Mesendoderm (in vitro differentiated cells): ENCODE results near the gene AGBL1.

Experiments
- DNase-seq: peaks from one replicate; pipeline ENCODE4 v3.0.0; 2013
- H2AK5ac ChIP-seq: 2 replicates; pipeline ENCODE4 v1.6.1; 2013; ENCODE audit warnings: low read length, inconsistent platforms
- H2BK120ac ChIP-seq: 2 replicates; pipeline ENCODE4 v1.6.1; 2013; ENCODE audit warnings: low read depth, mild to moderate bottlenecking, low read length, moderate library complexity, mixed read lengths
- H2BK15ac ChIP-seq: replicated peaks from 2 replicates; pipeline ENCODE4 v1.6.1; 2013; ENCODE audit warnings: low read depth, mild to moderate bottlenecking, moderate library complexity
- H2BK5ac ChIP-seq: 2 replicates; pipeline ENCODE4 v1.6.1; 2013; ENCODE audit warnings: low read length, inconsistent platforms
- H3K18ac ChIP-seq: 2 replicates; pipeline ENCODE4 v1.6.1; 2013; ENCODE audit warnings: mild to moderate bottlenecking, low read length, mixed read lengths
- H3K23ac ChIP-seq: one replicate; pipeline ENCODE4 v1.6.1; 2013; ENCODE audit warnings: low read length
- H3K27ac ChIP-seq: 2 replicates; pipeline ENCODE4 v1.5.1; 2013; ENCODE audit warnings: low read depth, mild to moderate bottlenecking, inconsistent platforms, low read length, moderate library complexity
- H3K27me3 ChIP-seq: 2 replicates; pipeline ENCODE4 v1.6.1; 2013; ENCODE audit warnings: low read length, control low read depth, mild to moderate bottlenecking, inconsistent platforms; ENCODE audit not compliant: insufficient read depth, poor library complexity
- H3K36me3 ChIP-seq: 2 replicates; pipeline ENCODE4 v1.6.1; 2013; ENCODE audit warnings: low read length, inconsistent platforms; ENCODE audit not compliant: control insufficient read depth, insufficient read depth
- H3K4ac ChIP-seq: one replicate; pipeline ENCODE4 v1.6.1; 2013; ENCODE audit warnings: low read depth, mild to moderate bottlenecking, low read length, moderate library complexity
- H3K4me1 ChIP-seq: 2 replicates; pipeline ENCODE4 v1.6.1; 2013; ENCODE audit warnings: low read depth, low read length, inconsistent platforms; ENCODE audit not compliant: control insufficient read depth
- H3K4me2 ChIP-seq: 2 replicates; pipeline ENCODE4 v1.6.1; 2013; ENCODE audit warnings: low read length
- H3K4me3 ChIP-seq: 2 replicates; pipeline ENCODE4 v1.5.1; 2013; ENCODE audit warnings: mild to moderate bottlenecking, low read length
- H3K56ac ChIP-seq: one replicate; pipeline ENCODE4 v1.6.1; 2013; ENCODE audit warnings: low read length
- H3K79me1 ChIP-seq: 2 replicates; pipeline ENCODE4 v1.6.1; 2013; ENCODE audit warnings: low read length, inconsistent platforms
- H3K79me2 ChIP-seq: 2 replicates; pipeline ENCODE4 v1.6.1; 2013; ENCODE audit warnings: mild to moderate bottlenecking, low read length; ENCODE audit not compliant: control insufficient read depth, insufficient read depth
- H3K9ac ChIP-seq: 2 replicates; pipeline ENCODE4 v1.6.1; 2013; ENCODE audit warnings: low read length, inconsistent platforms
- H4K5ac ChIP-seq: one replicate; pipeline ENCODE4 v1.6.1; 2013; ENCODE audit warnings: low read length
- H4K8ac ChIP-seq: one replicate; pipeline ENCODE4 v1.6.1; 2013; ENCODE audit warnings: low read depth, mild to moderate bottlenecking, control low read depth, low read length, moderate library complexity
- whole genome bisulfite sequencing: extraction: QIAGEN DNeasy Blood & Tissue Kit; methylation state at CpG from one replicate; pipeline ENCODE4 v1.1.7; 2013; ENCODE audit warnings: low lambda C conversion rate, missing lambda C conversion rate; ENCODE audit not compliant: insufficient coverage; ENCODE audit errors: extremely low coverage; 5-methylcytosine and 5-hydroxymethylcytosine counted together

Gene AGBL1

GRCh38 chr15:86316726-86317383 lies 237.2 kb downstream of the AGBL1 start:
- Histone ChIP-seq H3K36me3 (no peaks in the 10 kb centered on the region), H3K4me1 (peaks cover 2% of the 10 kb centered on the region), H2BK15ac (no peak overlapping the region), H3K27ac (no peak overlapping the region), H4K5ac (no peak overlapping the region), H3K79me2 (no peaks in the 10 kb centered on the region), H3K23ac (no peak overlapping the region), H3K18ac (no peak overlapping the region), H3K4ac (no peak overlapping the region), H2BK120ac (no peak overlapping the region), H3K79me1 (no peaks in the 10 kb centered on the region), H3K4me2 (no peak overlapping the region), H3K9ac (no peak overlapping the region), H3K56ac (no peak overlapping the region), H3K4me3 (no peak overlapping the region), H3K27me3 (no peaks in the 10 kb centered on the region), H2AK5ac (no peak overlapping the region), H4K8ac (no peak overlapping the region), H2BK5ac (no peak overlapping the region)
- peak; percentile 76 for DNase-seq
- WGBS: no CpG with 5 or more reads among the region's 6 CpGs

GRCh38 chr15:86317384-86317740 lies 237.7 kb downstream of the AGBL1 start:
- no peak overlapping the region for H4K5ac ChIP-seq
- no peak overlapping the region for H3K23ac ChIP-seq
- H3K4me3 ChIP-seq: no peak overlapping the region
- H3K9ac ChIP-seq: no peak overlapping the region
- H2BK15ac ChIP-seq: no peak overlapping the region
- no peaks in the 10 kb centered on the region for H3K36me3 ChIP-seq
- H2BK5ac ChIP-seq: no peak overlapping the region
- no peak overlapping the region for H3K18ac ChIP-seq
- no peak overlapping the region for H3K27ac ChIP-seq
- WGBS: no CpG with 5 or more reads among the region's 4 CpGs
- H3K4me2 ChIP-seq: no peak overlapping the region
- no peak overlapping the region for H2BK120ac ChIP-seq
- no peaks in the 10 kb centered on the region for H3K27me3 ChIP-seq
- H3K4ac ChIP-seq: no peak overlapping the region
- H3K79me1 ChIP-seq: no peaks in the 10 kb centered on the region
- no peak overlapping the region for H3K56ac ChIP-seq
- DNase-seq: no peak
- no peaks in the 10 kb centered on the region for H3K79me2 ChIP-seq
- H3K4me1 ChIP-seq: peaks cover 2% of the 10 kb centered on the region
- no peak overlapping the region for H2AK5ac ChIP-seq
- H4K8ac ChIP-seq: no peak overlapping the region

- no CpG with 5 or more reads among the region's 1 CpG for WGBS
- Histone ChIP-seq H3K18ac (no peak overlapping the region), H3K4me2 (no peak overlapping the region)
Observed at GRCh38 chr15:86322629-86323028, 243.0 kb downstream of the AGBL1 start.

GRCh38 chr15:86327230-86327865 lies 247.7 kb downstream of the AGBL1 start:
- Histone ChIP-seq H3K23ac (no peak overlapping the region), H3K4me1 (no peaks in the 10 kb centered on the region), H2BK120ac (no peak overlapping the region), H2BK15ac (no peak overlapping the region), H3K4me2 (no peak overlapping the region), H4K8ac (no peak overlapping the region), H3K9ac (no peak overlapping the region), H3K27me3 (no peaks in the 10 kb centered on the region), H2AK5ac (no peak overlapping the region), H3K56ac (no peak overlapping the region), H3K79me1 (no peaks in the 10 kb centered on the region), H3K79me2 (no peaks in the 10 kb centered on the region), H4K5ac (no peak overlapping the region), H3K4ac (no peak overlapping the region), H3K18ac (no peak overlapping the region), H2BK5ac (no peak overlapping the region), H3K4me3 (no peak overlapping the region), H3K36me3 (no peaks in the 10 kb centered on the region), H3K27ac (no peak overlapping the region)
- WGBS: no CpG with 5 or more reads among the region's 2 CpGs
- no peak for DNase-seq

More at GRCh38 chr15:86322629-86323028, 243.0 kb downstream of the AGBL1 start:
- Histone ChIP-seq H3K79me2 (no peaks in the 10 kb centered on the region), H3K9ac (no peak overlapping the region), H3K4me3 (no peak overlapping the region), H2AK5ac (no peak overlapping the region), H2BK120ac (no peak overlapping the region), H3K4ac (no peak overlapping the region), H3K27ac (no peak overlapping the region), H3K4me1 (no peaks in the 10 kb centered on the region), H2BK5ac (no peak overlapping the region), H3K79me1 (no peaks in the 10 kb centered on the region), H2BK15ac (no peak overlapping the region), H4K8ac (no peak overlapping the region), H4K5ac (no peak overlapping the region), H3K36me3 (no peaks in the 10 kb centered on the region), H3K27me3 (no peaks in the 10 kb centered on the region), H3K23ac (no peak overlapping the region), H3K56ac (no peak overlapping the region)
- no peak for DNase-seq

GRCh38 chr15:86328658-86329057 lies 249.0 kb downstream of the AGBL1 start:
- Histone ChIP-seq H3K27me3 (no peaks in the 10 kb centered on the region), H4K5ac (no peak overlapping the region)
- WGBS: no CpG with 5 or more reads among the region's 2 CpGs

More at GRCh38 chr15:86328658-86329057, 249.0 kb downstream of the AGBL1 start:
- Histone ChIP-seq H3K79me1 (no peaks in the 10 kb centered on the region), H3K79me2 (no peaks in the 10 kb centered on the region), H4K8ac (no peak overlapping the region), H3K4me3 (no peak overlapping the region), H3K18ac (no peak overlapping the region), H3K56ac (no peak overlapping the region), H2BK120ac (no peak overlapping the region), H3K4me1 (no peaks in the 10 kb centered on the region), H2BK15ac (no peak overlapping the region), H3K36me3 (no peaks in the 10 kb centered on the region), H3K9ac (no peak overlapping the region), H3K4ac (no peak overlapping the region), H3K4me2 (no peak overlapping the region), H3K23ac (no peak overlapping the region), H2AK5ac (no peak overlapping the region), H2BK5ac (no peak overlapping the region), H3K27ac (no peak overlapping the region)
- DNase-seq: no peak
